BLaER1 treated with 17β-estradiol and CSF1 and Interleukin-3, amounts not matched to agents 10 nM and 100 nM (cell line): ENCODE measurements around the gene SFR1.

Experiments
- H3K27ac ChIP-seq, 11 experiments: shearing (Covaris generic); formaldehyde crosslinking; 2 replicates each; pipeline ENCODE4 v1.8.1; 2022
- H3K27me3 ChIP-seq, 11 experiments: shearing (Covaris generic); formaldehyde crosslinking; 2 replicates each; pipeline ENCODE4 v1.8.1; 2022
- H3K36me3 ChIP-seq, 11 experiments: shearing (Covaris generic); formaldehyde crosslinking; 2 replicates each; pipeline ENCODE4 v1.8.1; 2022
- H3K4me1 ChIP-seq, 10 experiments: shearing (Covaris generic); formaldehyde crosslinking; 2 replicates each; pipeline ENCODE4 v1.8.1; 2022
- H3K4me2 ChIP-seq, 11 experiments: shearing (Covaris generic); formaldehyde crosslinking; 2 replicates each; pipeline ENCODE4 v1.8.1; 2022
- H3K4me3 ChIP-seq, 10 experiments: shearing (Covaris generic); formaldehyde crosslinking; 2 replicates each; pipeline ENCODE4 v1.8.1; 2022
- H3K9ac ChIP-seq, 11 experiments: shearing (Covaris generic); formaldehyde crosslinking; 2 replicates each; pipeline ENCODE4 v1.8.1; 2022
- H3K9me3 ChIP-seq, 11 experiments: shearing (Covaris generic); formaldehyde crosslinking; replicated peaks in 1 of 11; 2 replicates each; pipeline ENCODE4 v1.8.1; 2022
- H4K20me1 ChIP-seq, 11 experiments: shearing (Covaris generic); formaldehyde crosslinking; 2 replicates each; pipeline ENCODE4 v1.8.1; 2022
- Cebpa-rat ChIP-seq, 11 experiments: shearing (Covaris generic); IDR thresholded peaks; 2 replicates each; pipeline ENCODE4 v1.8.1; 2022

Gene SFR1

GRCh38 chr10:104085801-104086400 is 36.1 kb upstream of the SFR1 start, which contains the start of gene COL17A1:
COL17A1 (minus strand) TSS chr10:104085880; CDS start chr10:104080673, 5,207 bp downstream.
- no peak within 1 kb of the TSS for H3K4me2 ChIP-seq

GRCh38 chr10:104088239-104088638 is 33.7 kb upstream of the SFR1 start:
- H3K27ac ChIP-seq, result no peak overlapping the region
- no peak overlapping the region for H3K4me3 ChIP-seq
- H3K4me1 ChIP-seq, result no peaks in the 10 kb centered on the region
- H4K20me1 ChIP-seq, result no peaks in the 10 kb centered on the region
- H3K27me3 ChIP-seq, result no peaks in the 10 kb centered on the region
- no peaks in the 10 kb centered on the region for H3K36me3 ChIP-seq
- no peak overlapping the region for H3K4me2 ChIP-seq
- H3K9ac ChIP-seq, result no peak overlapping the region
- no peak for TF ChIP-seq Cebpa-rat (IDR thresholded peaks at IDR 0.05)
- H3K9me3 ChIP-seq, result peaks cover 0 to 10% (median 0%) of the 10 kb centered on the region in 11 experiments; a peak in 3 of 22 replicates

More at GRCh38 chr10:104085801-104086400, 36.1 kb upstream of the SFR1 start, which contains the start of gene COL17A1:
- Histone ChIP-seq H3K4me3 (no peak within 1 kb of the TSS), H3K4me1 (no peaks in the 10 kb centered on the region), H3K9ac (no peak within 1 kb of the TSS), H4K20me1 (no peaks in the 10 kb centered on the region), H3K9me3 (no peaks in the 10 kb centered on the region), H3K36me3 (no peaks in the 10 kb centered on the region), H3K27ac (no peak within 1 kb of the TSS), H3K27me3 (no peaks in the 10 kb centered on the region)
- no peak for TF ChIP-seq Cebpa-rat (IDR thresholded peaks at IDR 0.05)

GRCh38 chr10:104089621-104090020 is 32.4 kb upstream of the SFR1 start:
- Histone ChIP-seq H3K36me3 (no peaks in the 10 kb centered on the region), H4K20me1 (no peaks in the 10 kb centered on the region), H3K4me1 (peaks cover 0 to 8% (median 0%) of the 10 kb centered on the region in 10 experiments; a peak in 3 of 20 replicates), H3K9ac (no peak overlapping the region), H3K9me3 (peaks cover 0 to 14% (median 0%) of the 10 kb centered on the region in 11 experiments; a peak in 3 of 22 replicates), H3K27me3 (no peaks in the 10 kb centered on the region), H3K4me2 (no peak overlapping the region), H3K4me3 (no peak overlapping the region), H3K27ac (no peak overlapping the region)
- no peak for TF ChIP-seq Cebpa-rat (IDR thresholded peaks at IDR 0.05)

GRCh38 chr10:104090611-104091010 is 31.4 kb upstream of the SFR1 start:
- Histone ChIP-seq H3K4me2 (no peak overlapping the region), H4K20me1 (no peaks in the 10 kb centered on the region), H3K4me3 (no peak overlapping the region), H3K27me3 (no peaks in the 10 kb centered on the region), H3K27ac (no peak overlapping the region), H3K4me1 (peaks cover 0 to 8% (median 0%) of the 10 kb centered on the region in 10 experiments; a peak in 3 of 20 replicates), H3K9ac (no peak overlapping the region), H3K36me3 (no peaks in the 10 kb centered on the region), H3K9me3 (peaks cover 0 to 14% (median 0%) of the 10 kb centered on the region in 11 experiments; a peak in 3 of 22 replicates)
- TF ChIP-seq Cebpa-rat (IDR thresholded peaks at IDR 0.05), result no peak

GRCh38 chr10:104092749-104093148 is 29.2 kb upstream of the SFR1 start:
- Histone ChIP-seq H3K4me1 (peaks cover 0 to 8% (median 0%) of the 10 kb centered on the region in 10 experiments; a peak in 3 of 20 replicates), H3K27me3 (no peaks in the 10 kb centered on the region), H3K27ac (no peak overlapping the region), H3K4me3 (no peak overlapping the region), H3K4me2 (no peak overlapping the region), H3K9ac (no peak overlapping the region), H4K20me1 (no peaks in the 10 kb centered on the region), H3K9me3 (peaks cover 10 to 27% (median 12%) of the 10 kb centered on the region in 11 experiments), H3K36me3 (no peaks in the 10 kb centered on the region)
- no peak for TF ChIP-seq Cebpa-rat (IDR thresholded peaks at IDR 0.05)

- H3K4me3 ChIP-seq, result no peak overlapping the region
- H3K4me1 ChIP-seq, result peaks cover 0 to 12% (median 0%) of the 10 kb centered on the region in 10 experiments; a peak in 4 of 20 replicates
- H3K4me2 ChIP-seq, result no peak overlapping the region
- H3K9me3 ChIP-seq, result peaks cover 10 to 27% (median 13%) of the 10 kb centered on the region in 11 experiments
- H4K20me1 ChIP-seq, result no peaks in the 10 kb centered on the region
- no peaks in the 10 kb centered on the region for H3K36me3 ChIP-seq
- H3K27ac ChIP-seq, result no peak overlapping the region
- no peak for TF ChIP-seq Cebpa-rat (IDR thresholded peaks at IDR 0.05)
- H3K9ac ChIP-seq, result no peak overlapping the region
- H3K27me3 ChIP-seq, result no peaks in the 10 kb centered on the region
These were observed 25.3 kb upstream of the SFR1 start for GRCh38 chr10:104096692-104097091.

- H3K9me3 ChIP-seq, result peaks cover 10 to 16% (median 13%) of the 10 kb centered on the region in 11 experiments
- peaks cover 0 to 19% (median 0%) of the 10 kb centered on the region in 10 experiments; a peak in 4 of 20 replicates for H3K4me1 ChIP-seq
- no peaks in the 10 kb centered on the region for H4K20me1 ChIP-seq
- H3K9ac ChIP-seq, result no peak overlapping the region
- H3K27ac ChIP-seq, result no peak overlapping the region
- no peak for TF ChIP-seq Cebpa-rat (IDR thresholded peaks at IDR 0.05)
- no peaks in the 10 kb centered on the region for H3K27me3 ChIP-seq
- H3K4me2 ChIP-seq, result no peak overlapping the region
- H3K36me3 ChIP-seq, result no peaks in the 10 kb centered on the region
- H3K4me3 ChIP-seq, result no peak overlapping the region
These were observed 23.5 kb upstream of the SFR1 start for GRCh38 chr10:104098358-104098925.

- Histone ChIP-seq H3K4me3 (no peak overlapping the region), H3K27me3 (no peaks in the 10 kb centered on the region), H3K27ac (no peak overlapping the region), H3K36me3 (no peaks in the 10 kb centered on the region), H3K4me1 (peaks cover 0 to 16% (median 0%) of the 10 kb centered on the region in 10 experiments; a peak in 4 of 20 replicates), H3K9me3 (peaks cover 10 to 14% (median 13%) of the 10 kb centered on the region in 11 experiments), H4K20me1 (no peaks in the 10 kb centered on the region), H3K9ac (no peak overlapping the region), H3K4me2 (no peak overlapping the region)
- TF ChIP-seq Cebpa-rat (IDR thresholded peaks at IDR 0.05), result no peak
These were observed 22.7 kb upstream of the SFR1 start for GRCh38 chr10:104099269-104099668.

GRCh38 chr10:104099941-104100340 is 22.0 kb upstream of the SFR1 start:
- no peaks in the 10 kb centered on the region for H3K36me3 ChIP-seq
- no peaks in the 10 kb centered on the region for H4K20me1 ChIP-seq
- no peak for TF ChIP-seq Cebpa-rat (IDR thresholded peaks at IDR 0.05)
- no peak overlapping the region for H3K9ac ChIP-seq
- H3K4me1 ChIP-seq, result peaks cover 0 to 12% (median 0%) of the 10 kb centered on the region in 10 experiments; a peak in 3 of 20 replicates
- H3K9me3 ChIP-seq, result peaks cover 10 to 14% (median 13%) of the 10 kb centered on the region in 11 experiments
- no peak overlapping the region for H3K4me2 ChIP-seq
- no peak overlapping the region for H3K4me3 ChIP-seq
- H3K27me3 ChIP-seq, result no peaks in the 10 kb centered on the region
- H3K27ac ChIP-seq, result no peak overlapping the region
